HG02623 (cell line): Measurements from ENCODE around the gene STXBP2.
A peak's percentile ranks its signal among the peaks of the same experiment; 100 is the strongest.

Source experiments
- ATAC-seq: cut with Tn5 transposase; IDR thresholded peaks from one replicate; pipeline ENCODE4 v1.9.1; 2021; ENCODE audit warnings: moderate library complexity; ENCODE audit not compliant: unreplicated experiment

The STXBP2 gene

DNA sequence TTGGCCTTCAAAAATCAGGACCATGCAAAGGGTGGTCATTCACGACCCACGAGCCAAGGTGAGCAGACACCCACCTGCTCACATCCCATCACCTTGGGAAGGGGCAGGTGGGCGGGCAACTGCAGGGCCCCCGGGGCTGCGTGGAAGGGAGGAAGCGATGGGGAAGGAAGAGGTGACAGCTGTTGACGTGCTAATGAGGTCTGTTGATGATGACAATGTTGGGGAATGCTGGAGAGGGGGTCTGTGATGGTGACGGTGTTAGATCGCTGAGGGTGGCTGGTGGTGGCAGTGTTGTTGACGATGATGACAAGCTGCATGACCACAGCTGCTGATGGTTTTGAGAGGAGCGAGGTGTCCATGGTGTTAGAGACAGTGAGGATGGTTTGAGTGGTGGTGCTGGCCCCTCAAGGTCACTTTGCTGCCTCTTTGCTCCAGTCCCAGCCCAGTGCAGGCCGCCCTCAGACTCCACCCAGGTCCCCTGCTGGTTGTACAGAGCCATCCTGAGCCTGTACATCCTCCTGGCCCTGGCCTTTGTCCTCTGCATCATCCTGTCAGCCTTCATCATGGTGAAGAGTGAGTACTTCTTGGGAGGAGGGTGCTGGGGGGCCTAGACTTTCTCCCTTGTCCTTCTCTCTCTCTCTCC lies 40.9 kb downstream of the STXBP2 start:
- no peak for ATAC-seq

DNA sequence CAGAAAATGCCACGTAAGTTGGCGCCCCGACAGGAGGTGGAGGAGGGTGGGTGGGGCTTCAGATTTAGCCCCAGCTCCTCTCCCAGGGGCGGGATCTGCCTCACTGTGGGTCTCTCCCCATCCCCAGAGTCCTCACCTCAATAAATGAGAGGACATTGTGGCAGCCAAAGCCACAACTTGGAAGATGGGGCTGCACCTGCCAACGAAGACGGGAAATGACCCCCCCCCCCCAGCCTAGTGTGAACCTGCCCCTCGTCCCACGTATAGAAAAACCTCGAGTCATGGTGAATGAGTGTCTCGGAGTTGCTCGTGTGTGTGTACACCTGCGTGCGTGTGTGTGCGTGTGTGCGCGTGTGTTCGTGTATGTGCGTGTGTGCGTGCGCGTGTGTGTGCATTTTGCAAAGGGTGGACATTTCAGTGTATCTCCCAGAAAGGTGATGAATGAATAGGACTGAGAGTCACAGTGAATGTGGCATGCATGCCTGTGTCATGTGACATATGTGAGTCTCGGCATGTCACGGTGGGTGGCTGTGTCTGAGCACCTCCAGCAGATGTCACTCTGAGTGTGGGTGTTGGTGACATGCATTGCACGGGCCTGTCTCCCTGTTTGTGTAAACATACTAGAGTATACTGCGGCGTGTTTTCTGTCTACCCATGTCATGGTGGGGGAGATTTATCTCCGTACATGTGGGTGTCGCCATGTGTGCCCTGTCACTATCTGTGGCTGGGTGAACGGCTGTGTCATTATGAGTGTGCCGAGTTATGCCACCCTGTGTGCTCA lies 42.3 kb downstream of the STXBP2 start:
- no peak for ATAC-seq

DNA sequence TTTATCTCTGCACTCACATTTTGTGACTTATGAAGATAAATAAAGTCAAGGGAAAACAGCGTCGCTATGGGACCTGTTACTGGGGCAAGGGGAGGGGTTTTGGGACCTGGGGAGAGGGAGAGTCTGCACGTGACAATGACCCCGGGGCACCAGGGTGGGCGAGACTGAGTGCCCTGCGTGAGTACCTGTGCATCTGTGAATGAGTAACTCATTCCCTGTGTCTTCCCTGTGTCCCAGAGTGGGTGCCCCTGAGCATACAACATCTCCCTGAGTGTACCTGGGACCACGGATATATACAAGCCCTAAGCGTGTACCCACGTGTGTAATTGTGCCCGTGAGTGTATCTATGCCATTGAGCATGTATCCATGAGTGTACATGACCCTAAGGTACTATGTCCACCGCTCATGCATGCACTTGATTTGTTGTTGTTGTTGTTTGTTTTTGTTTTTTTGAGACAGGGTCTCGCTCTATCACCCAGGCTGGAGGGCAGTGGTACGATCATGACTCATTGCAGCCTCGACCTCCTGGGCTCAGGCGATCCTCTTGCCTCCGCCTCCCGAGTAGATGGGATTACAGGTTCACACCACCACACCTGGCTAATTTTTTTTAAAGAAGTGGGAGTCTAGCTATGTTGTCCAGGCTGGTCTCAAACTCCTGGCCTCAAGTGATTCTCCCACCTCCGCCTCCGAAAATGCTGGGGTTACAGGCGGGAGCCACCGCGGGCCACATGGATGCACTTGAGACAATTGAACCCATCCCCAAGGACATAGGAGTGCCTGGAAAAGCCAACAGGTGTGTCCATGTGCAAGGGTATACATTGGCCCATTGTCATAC lies 43.1 kb downstream of the STXBP2 start:
- ATAC-seq = no peak

DNA sequence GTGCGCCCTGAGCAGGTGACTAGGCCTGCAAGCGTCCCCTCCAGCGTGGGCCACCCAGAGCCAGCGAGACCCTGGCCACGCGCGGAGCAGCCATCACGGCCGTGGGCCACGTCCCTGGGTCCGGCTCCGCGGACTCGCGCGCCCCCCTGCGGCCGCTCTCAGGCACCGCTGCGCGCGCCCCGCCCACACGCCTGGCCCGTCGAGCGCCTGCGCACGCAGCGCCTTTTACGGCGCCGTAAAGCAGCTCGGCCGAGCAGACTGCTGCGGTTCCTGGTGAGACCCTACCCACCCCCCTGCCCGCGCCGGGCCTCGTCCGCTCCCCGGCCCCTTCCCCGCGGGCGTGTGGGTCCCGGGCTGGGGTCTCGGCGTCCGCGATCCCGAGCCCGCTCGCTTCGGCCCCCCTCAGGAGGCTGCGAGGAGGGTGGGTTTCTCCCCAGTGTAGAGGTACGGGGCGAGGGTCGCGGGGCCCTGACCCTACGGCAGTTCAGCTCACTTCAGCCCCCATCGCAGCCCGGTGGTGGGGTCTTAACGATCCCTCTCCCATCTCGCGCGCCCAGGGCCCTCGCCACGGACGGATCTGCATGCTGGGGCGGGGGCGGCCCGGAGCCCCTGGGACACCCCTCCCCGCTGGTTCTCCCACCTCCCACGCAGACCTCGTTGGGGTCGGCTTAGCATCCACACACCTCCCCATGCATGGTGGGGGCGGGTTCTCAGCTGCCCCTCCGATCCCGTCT lies 43.9 kb downstream of the STXBP2 start, which contains the start of gene TRAPPC5:
TSS of gene TRAPPC5 (plus strand) at position 228 of the 734 bp plus-strand sequence. CDS start 1,421 bp downstream, outside the sequence.
- ATAC-seq = peak; percentile 49

DNA sequence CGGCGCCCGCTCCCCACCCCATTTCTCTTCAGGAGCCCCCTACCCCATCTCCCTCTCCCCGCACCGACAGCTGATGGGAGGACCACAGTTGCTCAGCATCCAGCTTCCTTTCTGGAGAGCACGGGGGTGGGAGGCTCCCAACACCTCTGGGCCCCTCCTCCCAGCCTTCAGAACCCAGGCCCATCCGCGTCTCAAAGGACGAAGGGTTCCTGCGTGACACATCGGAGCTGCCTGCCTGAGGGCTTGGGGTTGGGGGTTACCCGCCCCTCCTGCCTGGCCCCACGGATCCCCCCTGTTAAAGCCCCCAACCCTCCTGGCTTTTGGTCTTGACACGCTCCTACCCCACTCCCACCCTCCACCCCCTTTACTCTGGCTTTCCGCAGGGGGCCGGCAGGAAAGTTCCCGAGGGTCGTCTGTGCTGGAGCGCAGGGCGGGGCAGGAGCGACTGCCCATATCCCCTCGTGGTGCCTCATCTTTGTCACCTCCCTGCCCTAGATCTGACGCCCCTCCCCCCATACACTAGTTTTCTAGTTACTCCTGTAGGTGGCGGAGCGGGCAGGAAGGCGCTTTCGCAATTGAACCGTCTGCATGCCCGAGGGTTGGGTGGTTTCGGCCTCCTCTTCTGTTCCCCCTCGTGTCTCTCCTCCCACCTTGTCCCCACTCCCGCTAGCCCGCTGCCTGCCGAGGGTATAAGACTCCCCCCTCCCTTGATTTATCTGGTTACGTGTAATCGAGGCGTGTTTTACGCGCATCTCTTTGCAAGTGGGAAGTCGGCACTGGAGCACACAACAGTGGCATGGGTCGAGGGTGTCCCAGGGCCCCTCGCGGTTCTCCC lies 44.6 kb downstream of the STXBP2 start:
- peak; percentile 8 for ATAC-seq

DNA sequence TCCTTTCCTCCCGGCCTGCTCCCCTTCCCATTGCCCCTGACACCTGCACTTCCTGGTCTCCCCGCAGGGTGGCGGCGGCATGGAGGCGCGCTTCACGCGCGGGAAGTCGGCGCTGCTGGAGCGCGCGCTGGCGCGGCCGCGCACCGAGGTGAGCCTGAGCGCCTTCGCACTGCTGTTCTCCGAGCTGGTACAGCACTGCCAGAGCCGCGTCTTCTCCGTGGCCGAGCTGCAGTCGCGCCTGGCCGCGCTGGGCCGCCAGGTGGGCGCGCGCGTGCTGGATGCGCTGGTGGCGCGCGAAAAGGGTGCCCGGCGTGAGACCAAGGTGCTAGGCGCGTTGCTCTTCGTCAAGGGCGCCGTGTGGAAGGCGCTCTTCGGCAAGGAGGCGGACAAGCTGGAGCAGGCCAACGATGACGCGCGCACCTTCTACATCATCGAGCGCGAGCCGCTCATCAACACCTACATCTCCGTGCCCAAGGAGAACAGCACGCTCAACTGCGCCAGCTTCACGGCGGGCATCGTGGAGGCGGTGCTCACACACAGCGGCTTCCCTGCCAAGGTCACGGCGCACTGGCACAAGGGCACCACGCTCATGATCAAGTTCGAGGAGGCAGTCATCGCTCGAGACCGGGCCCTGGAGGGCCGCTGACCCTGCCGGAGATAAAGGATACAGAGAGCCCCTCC lies 45.4 kb downstream of the STXBP2 start:
- no peak for ATAC-seq

DNA sequence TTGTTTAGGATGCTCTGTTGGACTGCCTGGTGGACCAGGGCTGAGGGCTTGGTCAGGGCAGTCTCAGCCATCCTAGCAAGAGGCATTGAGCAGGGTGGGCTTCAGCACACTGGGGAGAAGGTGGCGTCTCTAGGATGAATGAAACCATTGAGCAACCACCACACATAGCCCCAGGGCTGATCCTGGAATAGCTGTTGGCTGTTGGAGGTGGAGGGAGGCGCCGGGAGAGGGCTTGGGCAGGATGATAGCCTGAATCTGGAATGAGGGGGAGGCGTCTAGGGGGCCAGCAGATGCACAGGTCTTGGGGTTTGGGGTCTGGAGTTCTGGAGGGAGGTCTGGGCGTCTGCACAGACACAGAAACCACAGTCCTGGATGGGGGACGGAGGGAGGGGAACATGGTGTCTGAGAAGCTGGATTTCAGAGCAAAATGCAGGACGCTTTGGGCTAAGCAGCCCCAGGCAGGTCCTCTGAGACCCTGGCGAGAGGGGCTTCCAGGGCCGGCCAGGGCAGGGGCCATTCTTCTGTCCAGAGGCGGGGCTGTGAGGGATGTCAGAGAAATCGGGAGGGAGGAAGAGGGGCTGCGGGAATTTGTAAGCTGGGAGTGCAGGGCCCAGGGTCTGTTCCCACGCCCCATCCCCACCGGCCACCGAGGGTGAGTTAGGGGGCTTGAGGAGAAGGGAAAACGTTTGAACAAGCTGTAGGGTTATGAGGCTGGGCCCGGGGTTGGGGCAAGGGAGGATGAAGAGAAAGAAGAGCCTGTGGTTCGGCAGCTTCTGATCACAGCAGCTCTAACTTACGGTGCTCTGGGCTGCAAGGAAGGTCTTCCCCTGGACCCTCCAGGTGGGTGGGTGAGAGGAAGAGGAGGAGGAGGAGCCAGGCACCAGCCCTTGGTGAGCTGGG lies 48.9 kb downstream of the STXBP2 start:
- ATAC-seq = no peak

DNA sequence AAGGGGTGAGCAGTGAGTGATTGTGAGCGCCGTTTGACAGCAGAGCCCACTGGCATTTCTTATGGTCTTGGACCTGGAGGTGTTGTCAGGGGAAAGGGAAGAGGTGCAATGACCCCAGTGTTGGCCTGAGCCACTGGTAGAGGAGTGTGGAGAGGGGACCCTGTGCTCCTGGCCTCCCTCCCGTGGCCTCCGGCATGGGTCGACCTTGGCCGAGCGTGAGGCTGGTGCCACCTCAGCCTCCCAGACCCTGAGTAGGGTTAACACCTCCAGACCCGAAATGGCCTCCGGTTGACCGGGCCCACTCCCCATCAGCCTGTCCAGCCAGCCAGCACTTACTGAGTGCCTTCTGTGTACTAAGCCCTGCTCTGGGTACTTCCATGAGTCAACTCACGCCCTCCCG lies 50.3 kb downstream of the STXBP2 start:
- no peak for ATAC-seq

DNA sequence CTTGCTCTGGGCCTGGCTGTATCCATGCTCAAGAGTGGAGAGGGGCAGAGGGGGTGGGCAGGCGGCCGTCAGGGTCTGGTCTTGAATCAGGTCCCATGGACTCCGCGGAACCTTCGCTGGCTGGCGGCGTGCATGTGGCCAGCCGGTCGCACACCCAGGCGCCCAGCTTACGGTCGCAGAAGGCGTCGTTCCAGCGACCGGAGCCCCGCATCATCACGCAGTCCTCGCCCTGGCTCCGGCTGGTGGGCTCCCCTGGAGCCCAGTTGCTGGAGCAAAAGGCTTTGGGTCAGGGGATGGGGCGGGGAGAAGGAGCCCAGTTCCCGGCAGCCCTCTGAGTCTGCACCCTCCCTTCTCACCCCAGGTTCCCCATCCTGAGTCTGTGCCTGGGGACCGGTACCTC lies 52.3 kb downstream of the STXBP2 start:
- no peak for ATAC-seq

DNA sequence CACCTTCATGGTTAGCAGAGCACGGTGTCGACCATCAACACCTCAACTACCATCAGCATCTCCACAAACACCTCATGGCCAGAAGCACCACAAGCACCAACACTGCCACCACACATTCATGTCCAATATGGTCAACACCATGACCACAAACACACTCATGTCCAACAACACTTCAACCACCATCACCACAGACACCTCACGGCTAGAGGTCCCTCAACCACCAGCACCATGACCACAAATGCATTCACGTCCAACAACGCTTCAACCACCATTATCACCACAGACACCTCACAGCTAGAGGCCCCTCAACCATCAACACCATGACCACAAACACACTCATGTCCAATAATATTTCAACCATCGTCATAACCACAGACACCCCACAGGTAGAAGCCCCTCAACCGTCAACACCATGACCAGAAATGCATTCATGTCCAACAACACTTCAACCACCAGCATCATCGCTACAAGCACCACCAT lies 53.9 kb downstream of the STXBP2 start:
- no peak for ATAC-seq

DNA sequence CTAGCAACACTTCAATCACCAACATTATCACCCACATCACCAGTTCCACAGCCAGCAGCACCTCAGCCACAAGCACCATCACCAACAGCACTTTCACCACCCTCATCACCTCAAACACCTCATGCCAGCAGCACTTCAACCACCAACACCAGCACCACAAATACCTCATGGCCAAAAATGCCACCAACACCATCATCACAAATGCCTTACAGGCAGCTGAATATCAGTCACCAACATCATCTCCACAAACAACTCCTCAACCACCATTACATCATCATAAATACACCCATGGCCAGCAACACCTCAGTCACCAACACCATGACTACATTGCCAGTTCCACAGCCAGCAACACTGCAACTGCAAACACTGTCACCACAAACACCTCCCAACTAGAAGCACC lies 54.6 kb downstream of the STXBP2 start:
- ATAC-seq = no peak

DNA sequence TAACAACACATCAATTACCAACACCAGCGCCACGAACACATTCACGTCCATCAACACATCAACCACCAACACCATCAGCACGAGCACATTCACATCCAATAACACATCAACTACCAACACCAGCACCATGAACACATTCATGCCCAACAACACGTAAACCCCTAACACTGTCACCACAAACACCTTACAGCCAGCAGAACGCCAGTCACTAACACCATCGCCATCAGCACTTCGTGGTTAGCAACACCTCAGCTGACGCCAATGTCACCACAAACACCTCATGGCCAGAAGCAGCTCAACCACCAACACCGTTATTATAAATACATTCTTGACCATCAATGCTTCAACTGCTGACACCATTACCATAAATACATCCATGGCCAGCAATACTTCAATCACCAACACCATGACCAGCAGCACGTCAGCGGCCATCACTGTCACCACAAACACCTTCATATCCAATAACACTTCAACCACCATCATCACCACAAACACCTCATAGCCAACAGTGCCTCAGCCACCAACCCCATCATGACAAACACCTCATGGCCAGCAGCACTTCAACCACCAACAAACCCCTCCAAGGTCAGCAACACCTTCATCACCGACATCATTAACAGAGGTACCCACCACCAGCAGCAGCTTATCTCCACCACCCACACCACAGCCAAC lies 55.6 kb downstream of the STXBP2 start:
- ATAC-seq = no peak

DNA sequence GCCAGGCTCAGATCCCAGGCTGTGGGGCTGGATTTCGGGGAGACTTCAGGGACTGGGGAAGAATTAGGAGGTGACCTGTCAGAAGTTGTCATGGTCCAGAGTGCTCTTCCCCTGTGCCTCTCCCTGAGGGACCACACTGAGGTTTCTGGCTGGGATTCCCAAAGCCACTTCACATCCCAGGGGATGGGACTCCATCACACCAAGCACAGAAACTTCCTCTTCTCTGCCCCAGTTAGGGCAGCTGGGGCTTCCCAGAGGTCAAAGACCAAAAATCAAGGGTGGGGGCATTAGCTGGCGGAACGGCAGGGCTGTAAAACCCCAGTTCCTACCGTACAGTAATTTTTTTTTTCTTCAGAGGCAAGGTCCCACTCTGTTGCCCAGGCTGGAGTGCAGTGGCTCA lies 57.6 kb downstream of the STXBP2 start:
- ATAC-seq = no peak
